Upper lobe of left lung (tissue), 6 donors: ENCODE results near the gene PDGFD. TPM values are rescaled to one million over a fixed set of nuclear protein-coding genes. Genes with fewer than 3 reads are reported as not detected.

Experiments
- ATAC-seq, 2 donors: fragments of 200-7000 bp; cut with Tn5 transposase; one replicate each; pipeline ENCODE4 v1.9.1; 2022; ENCODE audit warnings: mild to moderate bottlenecking in 2 of 2, moderate library complexity in 2 of 2; ENCODE audit not compliant: low FRiP score in 2 of 2
- DNase-seq, 2 donors: peaks; one replicate each; pipeline ENCODE4 v3.0.0-alpha.2; 2019 to 2020
- H3K27ac ChIP-seq, 4 donors: fragments of 200-600 bp; sonication (generic); one replicate each; pipeline ENCODE4 v1.5.1; 2016 to 2019
- H3K27me3 ChIP-seq, 4 donors: fragments of 200-600 bp; sonication (generic); one replicate each; pipeline ENCODE4 v1.5.1; 2017 to 2019
- H3K36me3 ChIP-seq, 4 donors: fragments of 200-600 bp; sonication (generic); one replicate each; pipeline ENCODE4 v1.5.1; 2016 to 2019
- H3K4me1 ChIP-seq, 4 donors: fragments of 200-600 bp; sonication (generic); one replicate each; pipeline ENCODE4 v1.5.1; 2018 to 2019
- H3K4me3 ChIP-seq, 4 donors: fragments of 200-600 bp; sonication (generic); one replicate each; pipeline ENCODE4 v1.5.1; 2017 to 2019; ENCODE audit warnings: mild to moderate bottlenecking in 2 of 4, moderate library complexity in 1 of 4
- H3K9me3 ChIP-seq, 4 donors: fragments of 200-600 bp; sonication (generic); one replicate each; pipeline ENCODE4 v1.5.1; 2018 to 2019
- EP300 ChIP-seq, 4 donors: sonication (generic); formaldehyde crosslinking; IDR thresholded peaks; one replicate each; pipeline ENCODE4 v1.5.1; 2017; ENCODE audit warnings: antibody characterized with exemption in 4 of 4, control low read depth in 2 of 4
- POLR2A ChIP-seq, 4 donors: fragments of 450-650 bp; IDR thresholded peaks; one replicate each; pipeline ENCODE4 v1.5.1; 2016 to 2017; ENCODE audit warnings: antibody characterized with exemption in 4 of 4, mild to moderate bottlenecking in 2 of 4
- POLR2AphosphoS5 ChIP-seq, 2 donors: sonication (generic); formaldehyde crosslinking; IDR thresholded peaks; one replicate each; pipeline ENCODE4 v1.5.1; 2017; ENCODE audit warnings: antibody characterized with exemption in 2 of 2
- WGBS, 2 donors: methylation state at CpG; one replicate each; pipeline ENCODE4 v1.1.5; 2017 to 2018; 5-methylcytosine and 5-hydroxymethylcytosine counted together
- total RNA-seq, 6 donors: library from RNA; depleted of rRNA in 4 of 6; stranded (reverse); fragments of >200 nt in 4 of 6; gene quantifications; one replicate each; pipeline versions ENCODE4 v1.1.0 to v1.2.1, GENCODE V29; 2016 to 2021
- TF ChIP-seq, protein P1 (sequence below), 6 experiments: fragments of 450-650 bp in 4 of 6; fragments of 200-600 bp in 2 of 6; sonication (generic) in 2 of 6; IDR thresholded peaks; one replicate each; pipeline ENCODE4 v1.5.1; 2016 to 2019; ENCODE audit warnings: antibody characterized with exemption in 6 of 6
- donor health status: DM: no; HTN: no; CAD: no; lungs with moderate emphysema.
- donor health status: DM: no; HTN: yes; CAD: no; lungs with severe emphysema.

Gene PDGFD
- total RNA-seq, 6 donors from 2014 or later, result 2.1 to 6.6 (median 2.7) TPM; not detected in 1

- no peak for ATAC-seq
- H3K4me1 ChIP-seq, result no peaks in the 10 kb centered on the region
- H3K4me3 ChIP-seq, result no peak overlapping the region
- H3K36me3 ChIP-seq, result no peaks in the 10 kb centered on the region
- H3K27ac ChIP-seq, result no peak overlapping the region
- H3K9me3 ChIP-seq, result no peaks in the 10 kb centered on the region
- no peaks in the 10 kb centered on the region for H3K27me3 ChIP-seq
- DNase-seq, result no peak
- WGBS, 2 donors, result 75 to 83% methylated on average over 9 of the region's 9 CpGs
- TF ChIP-seq, protein P1, sequence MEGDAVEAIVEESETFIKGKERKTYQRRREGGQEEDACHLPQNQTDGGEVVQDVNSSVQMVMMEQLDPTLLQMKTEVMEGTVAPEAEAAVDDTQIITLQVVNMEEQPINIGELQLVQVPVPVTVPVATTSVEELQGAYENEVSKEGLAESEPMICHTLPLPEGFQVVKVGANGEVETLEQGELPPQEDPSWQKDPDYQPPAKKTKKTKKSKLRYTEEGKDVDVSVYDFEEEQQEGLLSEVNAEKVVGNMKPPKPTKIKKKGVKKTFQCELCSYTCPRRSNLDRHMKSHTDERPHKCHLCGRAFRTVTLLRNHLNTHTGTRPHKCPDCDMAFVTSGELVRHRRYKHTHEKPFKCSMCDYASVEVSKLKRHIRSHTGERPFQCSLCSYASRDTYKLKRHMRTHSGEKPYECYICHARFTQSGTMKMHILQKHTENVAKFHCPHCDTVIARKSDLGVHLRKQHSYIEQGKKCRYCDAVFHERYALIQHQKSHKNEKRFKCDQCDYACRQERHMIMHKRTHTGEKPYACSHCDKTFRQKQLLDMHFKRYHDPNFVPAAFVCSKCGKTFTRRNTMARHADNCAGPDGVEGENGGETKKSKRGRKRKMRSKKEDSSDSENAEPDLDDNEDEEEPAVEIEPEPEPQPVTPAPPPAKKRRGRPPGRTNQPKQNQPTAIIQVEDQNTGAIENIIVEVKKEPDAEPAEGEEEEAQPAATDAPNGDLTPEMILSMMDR (IDR thresholded peaks at IDR 0.05), result no peak
- no peak for TF ChIP-seq POLR2A (IDR thresholded peaks at IDR 0.05)
- no peak for TF ChIP-seq EP300 (IDR thresholded peaks at IDR 0.05)
- no peak for TF ChIP-seq POLR2AphosphoS5 (IDR thresholded peaks at IDR 0.05)
Observed at GRCh38 chr11:103987629-103988594, 176.0 kb downstream of the PDGFD start.

DNA sequence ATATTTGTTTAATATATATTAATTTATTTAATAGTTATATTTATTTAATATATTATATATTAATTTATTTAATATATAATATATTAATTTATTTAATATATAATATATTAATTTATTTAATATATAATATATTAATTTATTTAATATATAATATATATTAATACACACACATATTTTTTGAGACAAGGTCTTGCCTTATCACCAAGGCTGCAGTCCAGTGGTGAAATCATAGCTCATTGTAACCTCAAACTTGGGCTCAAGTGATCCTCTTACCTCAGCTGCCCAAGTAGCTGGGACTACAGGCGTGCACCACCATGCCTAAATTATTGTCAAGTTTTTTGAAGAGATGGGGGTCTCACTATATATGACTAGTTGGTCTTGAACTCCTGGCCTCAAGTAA, 178.9 kb downstream of the PDGFD start:
- Histone ChIP-seq H3K27me3 (no peaks in the 10 kb centered on the region), H3K36me3 (no peaks in the 10 kb centered on the region), H3K4me3 (no peak overlapping the region), H3K9me3 (no peaks in the 10 kb centered on the region), H3K27ac (no peak overlapping the region), H3K4me1 (no peaks in the 10 kb centered on the region)
- 100% methylated on average over 1 of the region's 1 CpG for WGBS, 2 donors
- TF ChIP-seq EP300 (IDR thresholded peaks at IDR 0.05) (no peak), POLR2AphosphoS5 (IDR thresholded peaks at IDR 0.05) (no peak)
- TF ChIP-seq, protein P1 (IDR thresholded peaks at IDR 0.05), result no peak
- DNase-seq (no peak), ATAC-seq (no peak)

GRCh38 chr11:103980108-103980507, 183.8 kb downstream of the PDGFD start:
- Histone ChIP-seq H3K9me3 (no peaks in the 10 kb centered on the region), H3K27ac (no peak overlapping the region), H3K4me3 (no peak overlapping the region), H3K27me3 (no peaks in the 10 kb centered on the region), H3K36me3 (no peaks in the 10 kb centered on the region), H3K4me1 (no peaks in the 10 kb centered on the region)
- no peak for TF ChIP-seq POLR2A (IDR thresholded peaks at IDR 0.05)
- no peak for TF ChIP-seq POLR2AphosphoS5 (IDR thresholded peaks at IDR 0.05)
- TF ChIP-seq, protein P1 (IDR thresholded peaks at IDR 0.05), result no peak
- TF ChIP-seq EP300 (IDR thresholded peaks at IDR 0.05), result no peak
- no peak for ATAC-seq
- DNase-seq, result no peak
- WGBS, 2 donors, result 83 to 95% methylated on average over 1 of the region's 1 CpG

GRCh38 chr11:103978616-103979595, 185.0 kb downstream of the PDGFD start:
- WGBS, 2 donors, result 79 to 80% methylated on average over 5 of the region's 5 CpGs
- H3K27ac ChIP-seq, result no peak overlapping the region
- H3K9me3 ChIP-seq, result no peaks in the 10 kb centered on the region
- DNase-seq (no peak), ATAC-seq (no peak)
- H3K4me3 ChIP-seq, result no peak overlapping the region
- no peak for TF ChIP-seq EP300 (IDR thresholded peaks at IDR 0.05)
- TF ChIP-seq, protein P1 (IDR thresholded peaks at IDR 0.05), result no peak
- TF ChIP-seq POLR2A (IDR thresholded peaks at IDR 0.05), result no peak
- no peak for TF ChIP-seq POLR2AphosphoS5 (IDR thresholded peaks at IDR 0.05)
- H3K36me3 ChIP-seq, result no peaks in the 10 kb centered on the region
- H3K27me3 ChIP-seq, result no peaks in the 10 kb centered on the region
- H3K4me1 ChIP-seq, result no peaks in the 10 kb centered on the region
